Trophoblast cell (in vitro differentiated cells and primary cell): ENCODE results near the gene PLEKHA1.

Source experiments
- DNase-seq, 2 donors: peaks; one replicate each; pipeline ENCODE4 v3.0.0-alpha.2; 2016
- H2AFZ ChIP-seq: 2 replicates; pipeline ENCODE4 v1.6.1; 2013; ENCODE audit warnings: low read length, moderate library complexity, mild to moderate bottlenecking; ENCODE audit not compliant: insufficient read depth, poor library complexity
- H2AK5ac ChIP-seq: 2 replicates; pipeline ENCODE4 v1.6.1; 2013; ENCODE audit warnings: mild to moderate bottlenecking, low read length
- H2BK120ac ChIP-seq: 2 replicates; pipeline ENCODE4 v1.6.1; 2013; ENCODE audit warnings: low read length, mild to moderate bottlenecking, moderate library complexity; ENCODE audit not compliant: insufficient read depth, poor library complexity
- H2BK12ac ChIP-seq: 2 replicates; pipeline ENCODE4 v1.6.1; 2013; ENCODE audit warnings: mild to moderate bottlenecking, low read length, moderate library complexity
- H2BK5ac ChIP-seq: 2 replicates; pipeline ENCODE4 v1.6.1; 2013; ENCODE audit warnings: low read length, low read depth, moderate library complexity, mild to moderate bottlenecking; ENCODE audit not compliant: poor library complexity
- H3K14ac ChIP-seq: 2 replicates; pipeline ENCODE4 v1.6.1; 2013; ENCODE audit warnings: mild to moderate bottlenecking, low read length
- H3K18ac ChIP-seq: 2 replicates; pipeline ENCODE4 v1.6.1; 2013; ENCODE audit warnings: mild to moderate bottlenecking, low read length
- H3K23ac ChIP-seq: 2 replicates; pipeline ENCODE4 v1.6.1; 2013; ENCODE audit warnings: low read length
- H3K27ac ChIP-seq: 2 replicates; pipeline ENCODE4 v1.5.1; 2013; ENCODE audit warnings: low read depth, mild to moderate bottlenecking, inconsistent platforms, low read length, moderate library complexity
- H3K27me3 ChIP-seq: 2 replicates; pipeline ENCODE4 v1.6.1; 2013; ENCODE audit warnings: inconsistent platforms, mild to moderate bottlenecking, low read length, moderate library complexity; ENCODE audit not compliant: insufficient read depth
- H3K36me3 ChIP-seq, 2 experiments: 1 replicate in 1 of 2; 2 replicates in 1 of 2; pipeline ENCODE4 v1.6.1; 2013; ENCODE audit warnings: low read length in 2 of 2, mild to moderate bottlenecking in 2 of 2, moderate library complexity in 1 of 2; ENCODE audit not compliant: insufficient read depth in 2 of 2, control insufficient read depth in 1 of 2
- H3K4ac ChIP-seq: 2 replicates; pipeline ENCODE4 v1.6.1; 2013; ENCODE audit warnings: low read depth, mild to moderate bottlenecking, low read length, moderate library complexity
- H3K4me1 ChIP-seq, 2 experiments: 1 replicate in 1 of 2; 2 replicates in 1 of 2; pipeline ENCODE4 v1.6.1; 2013; ENCODE audit warnings: low read length in 2 of 2, mild to moderate bottlenecking in 2 of 2, moderate library complexity in 1 of 2; ENCODE audit not compliant: insufficient read depth in 2 of 2, control insufficient read depth in 1 of 2
- H3K4me2 ChIP-seq: 2 replicates; pipeline ENCODE4 v1.6.1; 2013; ENCODE audit warnings: inconsistent platforms, mild to moderate bottlenecking, low read length, moderate library complexity
- H3K4me3 ChIP-seq: 2 replicates; pipeline ENCODE4 v1.5.1; 2013; ENCODE audit warnings: mild to moderate bottlenecking, low read depth, low read length, inconsistent platforms
- H3K79me1 ChIP-seq: one replicate; pipeline ENCODE4 v1.6.1; 2013; ENCODE audit warnings: low read length
- H3K79me2 ChIP-seq: 2 replicates; pipeline ENCODE4 v1.6.1; 2013; ENCODE audit warnings: low read length, mild to moderate bottlenecking; ENCODE audit not compliant: control insufficient read depth, insufficient read depth, poor library complexity
- H3K9ac ChIP-seq: 2 replicates; pipeline ENCODE4 v1.6.1; 2013; ENCODE audit warnings: mild to moderate bottlenecking, low read length
- H3K9me3 ChIP-seq: 2 replicates; pipeline ENCODE4 v1.6.1; 2013; ENCODE audit warnings: low read depth, mild to moderate bottlenecking, control low read depth, inconsistent platforms, low read length; ENCODE audit not compliant: insufficient read depth
- H4K12ac ChIP-seq: 2 replicates; pipeline ENCODE4 v1.6.1; 2013; ENCODE audit warnings: low read depth, mild to moderate bottlenecking, low read length, moderate library complexity
- H4K8ac ChIP-seq: 2 replicates; pipeline ENCODE4 v1.6.1; 2013; ENCODE audit warnings: low read depth, mild to moderate bottlenecking, low read length, moderate library complexity
- H4K91ac ChIP-seq: one replicate; pipeline ENCODE4 v1.6.1; 2013; ENCODE audit warnings: low read depth, mild to moderate bottlenecking, low read length, moderate library complexity
- WGBS: extraction: QIAGEN DNeasy Blood & Tissue Kit; methylation state at CpG from one replicate; pipeline ENCODE4 v1.1.7; 2013; ENCODE audit warnings: missing lambda C conversion rate; ENCODE audit not compliant: insufficient read length, insufficient coverage; ENCODE audit errors: extremely low coverage; 5-methylcytosine and 5-hydroxymethylcytosine counted together

Gene PLEKHA1

GRCh38 chr10:122404576-122404975 lies 30.1 kb downstream of the PLEKHA1 start:
- H4K91ac ChIP-seq: no peak overlapping the region

DNA sequence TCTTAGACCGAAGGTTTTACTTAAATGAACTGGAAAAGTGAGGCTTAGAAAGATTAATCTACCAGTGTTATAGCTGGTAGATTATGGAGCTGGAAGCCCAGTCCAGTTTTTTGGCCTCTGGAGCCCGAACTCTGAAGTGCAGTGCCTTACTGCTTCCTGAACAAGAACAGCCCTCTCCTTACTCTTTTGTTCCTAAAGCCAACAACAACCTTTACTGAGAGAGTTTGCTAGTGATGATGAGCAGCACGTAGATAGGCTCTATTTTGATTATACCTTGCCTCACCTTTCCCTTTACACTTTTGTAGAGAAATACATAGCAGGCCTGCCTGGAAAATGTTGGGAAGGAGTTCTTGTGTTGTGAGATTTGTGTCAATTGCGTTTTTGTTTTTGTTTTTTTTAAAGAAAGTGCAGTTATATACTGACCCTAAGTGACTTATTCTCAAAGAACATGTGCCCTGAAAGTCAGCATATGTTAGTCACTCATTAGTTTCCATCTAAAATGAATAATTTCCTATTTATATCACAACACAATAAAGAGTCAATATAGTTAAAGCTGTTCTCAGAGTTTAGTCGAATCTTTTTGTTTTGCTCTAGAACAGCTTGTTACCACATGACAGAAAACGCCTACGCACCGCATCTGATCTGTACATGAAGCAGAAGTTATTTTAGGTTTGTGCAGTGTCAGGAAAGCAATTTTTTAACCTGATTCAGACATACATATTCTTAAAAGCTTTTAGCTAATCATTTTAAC lies 33.0 kb downstream of the PLEKHA1 start:
- H3K9ac ChIP-seq: no peak overlapping the region
- no peak overlapping the region for H2BK12ac ChIP-seq
- no CpG with 5 or more reads among the region's 8 CpGs for whole genome bisulfite sequencing

More at GRCh38 chr10:122404576-122404975, 30.1 kb downstream of the PLEKHA1 start:
- Histone ChIP-seq H3K79me2 (no peaks in the 10 kb centered on the region), H2BK5ac (no peak overlapping the region), H2BK120ac (no peak overlapping the region), H3K18ac (no peak overlapping the region), H4K12ac (no peak overlapping the region), H3K4me2 (no peak overlapping the region), H3K9ac (no peak overlapping the region), H2AK5ac (no peak overlapping the region), H3K14ac (no peak overlapping the region), H3K4me3 (no peak overlapping the region), H3K27me3 (no peaks in the 10 kb centered on the region), H3K4ac (no peak overlapping the region), H2AFZ (no peak overlapping the region), H4K8ac (no peak overlapping the region), H3K23ac (no peak overlapping the region), H2BK12ac (no peak overlapping the region), H3K27ac (no peak overlapping the region), H3K4me1 (no peaks in the 10 kb centered on the region), H3K9me3 (no peaks in the 10 kb centered on the region), H3K36me3 (peaks cover 4 to 6% of the 10 kb centered on the region in 2 experiments), H3K79me1 (no peaks in the 10 kb centered on the region)
- DNase-seq: no peak
- WGBS: no CpG with 5 or more reads among the region's 2 CpGs

DNA sequence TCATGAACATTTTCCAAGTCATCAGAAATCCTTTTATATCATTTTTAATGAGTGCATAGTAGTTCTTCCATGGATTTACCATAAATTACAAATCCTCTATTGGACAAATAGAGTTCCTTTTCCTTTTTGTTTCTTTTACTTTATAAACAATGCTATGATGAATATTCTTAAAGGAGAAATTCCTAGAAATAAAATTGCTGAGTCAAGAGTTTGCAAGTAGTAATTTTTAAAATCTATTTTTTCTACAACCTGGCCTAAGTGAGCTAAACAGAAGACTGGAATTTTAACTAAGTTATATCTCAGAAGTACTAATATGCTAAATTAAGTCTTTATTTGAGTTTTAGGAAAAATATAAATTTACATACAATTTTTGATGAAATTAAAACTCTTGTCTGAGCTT lies 38.8 kb downstream of the PLEKHA1 start:
- H4K12ac ChIP-seq: no peak overlapping the region
- H2AK5ac ChIP-seq: no peak overlapping the region
- H3K79me1 ChIP-seq: no peaks in the 10 kb centered on the region
- no peak overlapping the region for H3K9ac ChIP-seq
- H3K4me1 ChIP-seq: no peaks in the 10 kb centered on the region
- no peak overlapping the region for H2BK120ac ChIP-seq
- H3K18ac ChIP-seq: no peak overlapping the region
- no peak overlapping the region for H2BK5ac ChIP-seq
- no peak overlapping the region for H3K23ac ChIP-seq
- H3K4me2 ChIP-seq: no peak overlapping the region
- H4K91ac ChIP-seq: no peak overlapping the region
- H3K14ac ChIP-seq: no peak overlapping the region
- no peak overlapping the region for H2AFZ ChIP-seq
- H3K4me3 ChIP-seq: no peak overlapping the region
- no peak overlapping the region for H2BK12ac ChIP-seq
- no peaks in the 10 kb centered on the region for H3K79me2 ChIP-seq
- no peaks in the 10 kb centered on the region for H3K9me3 ChIP-seq
- DNase-seq: no peak
- no peaks in the 10 kb centered on the region for H3K27me3 ChIP-seq
- H3K4ac ChIP-seq: no peak overlapping the region
- no peak overlapping the region for H3K27ac ChIP-seq
- no peak overlapping the region for H4K8ac ChIP-seq
- H3K36me3 ChIP-seq: peaks cover 0 to 4% of the 10 kb centered on the region in 2 experiments

More for the DNA sequence above, 33.0 kb downstream of the PLEKHA1 start:
- no peak for DNase-seq
- Histone ChIP-seq H2AFZ (no peak overlapping the region), H3K4me3 (no peak overlapping the region), H2BK120ac (no peak overlapping the region), H3K18ac (no peak overlapping the region), H4K91ac (no peak overlapping the region), H2BK5ac (no peak overlapping the region), H3K27me3 (no peaks in the 10 kb centered on the region), H3K36me3 (peaks cover 4 to 6% of the 10 kb centered on the region in 2 experiments), H3K4ac (no peak overlapping the region), H3K79me2 (no peaks in the 10 kb centered on the region), H2AK5ac (no peak overlapping the region), H3K27ac (no peak overlapping the region), H3K79me1 (no peaks in the 10 kb centered on the region), H3K4me1 (no peaks in the 10 kb centered on the region), H4K8ac (no peak overlapping the region), H4K12ac (no peak overlapping the region), H3K23ac (no peak overlapping the region), H3K9me3 (no peaks in the 10 kb centered on the region), H3K4me2 (no peak overlapping the region), H3K14ac (no peak overlapping the region)

- H3K23ac ChIP-seq: no peak overlapping the region
- H2BK5ac ChIP-seq: no peak overlapping the region
- H2BK120ac ChIP-seq: no peak overlapping the region
- no peak overlapping the region for H4K12ac ChIP-seq
- no peaks in the 10 kb centered on the region for H3K79me2 ChIP-seq
- H3K4me1 ChIP-seq: no peaks in the 10 kb centered on the region
- no peaks in the 10 kb centered on the region for H3K27me3 ChIP-seq
- H3K79me1 ChIP-seq: no peaks in the 10 kb centered on the region
- no peak overlapping the region for H2AK5ac ChIP-seq
- WGBS: no CpG with 5 or more reads among the region's 2 CpGs
- H3K18ac ChIP-seq: no peak overlapping the region
- H3K9ac ChIP-seq: no peak overlapping the region
- DNase-seq: peak in 1 of 2 donors; percentile 38
- H3K4ac ChIP-seq: no peak overlapping the region
- H2BK12ac ChIP-seq: no peak overlapping the region
- H4K91ac ChIP-seq: no peak overlapping the region
- no peak overlapping the region for H3K4me2 ChIP-seq
- no peak overlapping the region for H2AFZ ChIP-seq
- H3K36me3 ChIP-seq: peaks cover 4 to 5% of the 10 kb centered on the region in 2 experiments
- H3K27ac ChIP-seq: no peak overlapping the region
- H3K4me3 ChIP-seq: no peak overlapping the region
- H3K9me3 ChIP-seq: no peaks in the 10 kb centered on the region
- no peak overlapping the region for H3K14ac ChIP-seq
- no peak overlapping the region for H4K8ac ChIP-seq
Observed at GRCh38 chr10:122417667-122418066, 43.2 kb downstream of the PLEKHA1 start.
